HG02970 (cell line): ENCODE data around the gene ADAM15.

Experiments
- ATAC-seq: cut with Tn5 transposase; IDR thresholded peaks from one replicate; pipeline ENCODE4 v1.9.1; 2021; ENCODE audit warnings: mild to moderate bottlenecking, moderate library complexity, moderate number of reproducible peaks; ENCODE audit not compliant: unreplicated experiment, low FRiP score

The ADAM15 gene

DNA sequence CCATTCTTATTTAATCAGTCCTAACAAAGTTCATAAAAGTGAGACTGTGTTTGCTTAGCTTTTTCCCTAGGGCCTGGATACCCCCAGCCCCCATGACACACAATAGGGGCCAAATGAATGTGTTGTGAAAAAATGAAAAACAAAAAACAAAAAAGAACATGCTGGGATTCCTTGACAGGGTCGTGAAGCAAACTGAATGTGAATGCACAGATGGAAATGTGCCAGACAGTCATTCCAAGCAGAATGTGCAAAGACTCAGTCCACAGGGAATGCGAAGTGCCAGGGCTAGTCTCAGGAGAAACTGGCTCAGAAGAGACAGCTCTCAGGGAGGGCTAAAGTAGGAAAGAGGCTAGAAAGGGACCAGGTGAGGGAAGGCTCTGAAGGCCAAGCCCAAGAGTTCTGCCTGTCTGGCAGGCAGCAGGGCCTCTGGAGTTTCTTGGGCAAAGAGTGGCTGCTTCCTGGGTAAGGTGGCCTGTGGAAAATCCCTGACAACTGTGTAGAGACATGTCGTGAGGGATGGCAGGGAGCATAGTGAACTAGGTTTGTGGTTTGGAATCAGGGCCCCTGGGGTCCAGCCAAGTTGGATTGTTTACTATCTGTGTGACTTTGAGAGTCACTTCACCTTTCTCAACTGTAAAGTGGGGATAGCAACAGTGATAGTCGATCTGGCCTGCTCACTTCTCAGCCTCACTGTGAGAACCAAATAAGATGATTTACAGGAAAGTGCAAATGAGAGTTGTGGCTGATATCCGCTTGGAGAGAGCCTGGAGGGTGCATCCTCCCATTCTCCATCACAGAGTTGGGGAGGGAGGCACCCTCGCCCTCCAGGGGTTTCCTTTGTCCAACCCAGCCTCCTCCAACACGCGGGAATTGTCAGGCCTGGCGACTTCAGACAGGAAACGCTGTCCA, 1.2 kb upstream of the ADAM15 start:
- ATAC-seq, result no peak

DNA sequence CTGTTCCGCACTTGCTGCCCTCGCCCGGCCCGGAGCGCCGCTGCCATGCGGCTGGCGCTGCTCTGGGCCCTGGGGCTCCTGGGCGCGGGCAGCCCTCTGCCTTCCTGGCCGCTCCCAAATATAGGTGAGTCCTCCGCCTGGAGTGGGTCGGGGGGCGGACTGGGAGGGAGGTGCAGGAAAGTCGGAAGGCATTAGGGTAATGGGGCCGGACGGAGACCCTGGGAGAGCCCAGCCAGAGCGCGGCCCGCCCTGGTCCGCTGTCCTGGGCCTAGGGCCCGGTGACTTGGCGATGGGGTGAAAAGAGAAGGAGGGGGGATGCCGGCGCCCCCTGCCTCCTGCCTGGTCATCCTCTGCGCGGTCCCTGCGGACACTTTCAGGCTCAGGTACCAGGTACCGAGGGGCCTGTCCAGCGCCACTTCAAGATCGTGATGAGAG, 243 bp downstream of the ADAM15 start:
- peak; percentile 28 for ATAC-seq

DNA sequence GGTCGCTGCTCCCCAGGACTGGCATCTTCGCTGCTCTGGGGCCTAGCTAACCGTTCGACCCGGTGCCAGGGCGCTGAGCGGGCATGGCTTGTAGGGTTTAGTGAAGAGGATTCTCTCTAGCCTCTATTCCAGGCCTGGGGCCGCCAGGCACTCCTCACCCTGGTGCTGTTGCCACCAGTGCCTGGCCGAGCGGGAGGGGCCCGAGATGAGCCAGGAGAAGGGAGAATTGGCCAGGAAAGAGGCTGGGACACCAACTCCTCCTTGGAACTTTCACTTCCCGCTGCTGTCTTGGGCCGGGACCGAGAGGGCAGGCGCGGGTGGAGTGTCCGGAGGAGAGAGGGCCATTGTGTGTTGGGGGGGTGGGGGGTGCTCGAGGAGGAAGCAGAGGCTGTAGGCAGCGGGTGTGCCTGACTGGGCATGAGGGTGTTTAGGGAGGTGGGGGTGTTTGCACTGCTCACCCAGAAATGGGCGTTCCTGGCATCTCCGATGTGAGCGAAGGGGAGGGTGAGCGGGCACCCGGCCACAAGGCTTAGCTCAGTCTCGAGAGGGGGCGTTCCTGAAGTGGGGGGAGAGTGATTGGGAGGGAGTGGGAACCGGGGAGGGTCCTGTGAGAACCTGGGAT, 772 bp downstream of the ADAM15 start:
- ATAC-seq, result no peak

DNA sequence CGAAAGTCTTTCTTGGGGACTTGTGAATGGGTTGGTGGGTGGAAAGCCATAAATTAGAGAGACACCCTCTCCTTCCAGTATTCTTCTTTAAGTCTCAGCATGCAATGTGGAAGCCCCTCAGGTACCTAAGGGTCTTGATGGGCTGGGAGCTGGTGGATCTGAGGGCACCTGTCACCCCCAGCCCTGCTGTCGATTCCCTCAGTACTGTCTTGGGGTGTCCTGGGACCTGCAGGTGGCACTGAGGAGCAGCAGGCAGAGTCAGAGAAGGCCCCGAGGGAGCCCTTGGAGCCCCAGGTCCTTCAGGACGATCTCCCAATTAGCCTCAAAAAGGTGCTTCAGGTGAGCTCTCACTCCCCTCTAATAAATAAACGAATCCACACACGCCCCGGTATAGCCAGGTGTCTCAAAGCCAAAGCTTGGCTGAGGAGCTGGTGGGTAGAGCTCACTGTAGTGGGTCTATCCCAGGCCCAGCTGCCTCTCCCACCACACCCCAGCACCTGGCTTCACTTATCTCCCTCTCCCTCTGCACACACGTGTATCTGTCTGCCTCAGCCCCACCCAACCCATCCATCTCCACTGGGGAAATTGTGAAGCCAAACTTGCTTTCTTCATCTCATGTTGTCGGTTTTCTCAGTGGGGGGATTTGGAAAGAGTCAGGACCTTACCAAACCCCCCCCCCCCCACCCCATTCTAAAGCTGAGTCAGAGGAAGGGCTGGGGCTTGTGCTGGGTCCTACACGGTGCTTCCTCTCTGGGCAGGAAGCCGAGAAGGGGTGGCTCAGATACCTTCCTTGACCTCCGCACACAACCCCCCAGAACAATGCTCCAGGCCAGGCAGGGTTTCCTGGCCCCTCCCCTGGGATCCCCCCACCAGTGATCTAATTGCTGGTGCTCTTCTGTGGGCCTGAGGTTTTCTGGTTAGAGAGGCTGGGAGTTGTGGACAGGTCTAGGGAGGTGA, 1.6 kb downstream of the ADAM15 start:
- ATAC-seq, result no peak

- ATAC-seq, result no peak
Measured at GRCh38 chr1:155053531-155054105, 2.5 kb downstream of the ADAM15 start.

GRCh38 chr1:155057104-155057503, 6.0 kb downstream of the ADAM15 start:
- ATAC-seq, result no peak

- no peak for ATAC-seq
Measured at GRCh38 chr1:155057788-155058211, 6.7 kb downstream of the ADAM15 start.

GRCh38 chr1:155060736-155061135, 9.6 kb downstream of the ADAM15 start:
- ATAC-seq, result no peak

DNA sequence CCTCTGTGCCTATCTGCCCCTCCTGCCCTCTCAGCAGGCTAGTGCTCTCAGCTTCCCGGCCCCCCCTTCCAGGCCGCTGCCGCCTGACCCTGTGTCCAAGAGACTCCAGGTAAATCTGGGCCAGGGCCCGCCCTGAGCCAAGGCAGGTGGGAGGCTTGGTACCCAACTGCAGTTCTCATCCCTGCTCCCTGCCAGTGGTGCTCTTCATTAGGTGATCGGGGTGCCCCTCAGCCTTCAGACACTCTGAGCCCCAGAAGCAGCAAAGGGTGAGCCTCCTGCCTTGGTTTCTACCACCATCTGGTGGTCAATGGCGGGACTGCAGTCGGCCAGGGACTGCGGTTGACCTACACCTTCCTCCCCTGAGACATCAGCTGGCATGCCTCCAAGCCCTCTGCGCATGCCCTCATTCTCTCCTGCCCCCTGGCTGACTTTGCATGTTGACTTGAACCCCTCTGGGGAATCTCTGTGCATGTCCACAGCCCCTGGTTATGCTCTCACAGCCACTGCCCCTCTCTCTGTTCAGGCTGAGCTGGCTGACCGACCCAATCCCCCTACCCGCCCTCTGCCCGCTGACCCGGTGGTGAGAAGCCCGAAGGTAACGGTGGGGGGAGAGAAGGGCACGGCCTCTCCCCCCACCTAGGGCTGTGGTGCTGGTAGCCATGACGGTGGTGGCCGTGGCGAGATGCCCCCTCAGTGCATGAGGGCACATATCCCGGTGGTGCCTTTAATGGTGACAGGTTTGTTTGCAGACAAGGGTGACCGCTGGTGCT, 10.4 kb downstream of the ADAM15 start:
- ATAC-seq, result peak; percentile 42

DNA sequence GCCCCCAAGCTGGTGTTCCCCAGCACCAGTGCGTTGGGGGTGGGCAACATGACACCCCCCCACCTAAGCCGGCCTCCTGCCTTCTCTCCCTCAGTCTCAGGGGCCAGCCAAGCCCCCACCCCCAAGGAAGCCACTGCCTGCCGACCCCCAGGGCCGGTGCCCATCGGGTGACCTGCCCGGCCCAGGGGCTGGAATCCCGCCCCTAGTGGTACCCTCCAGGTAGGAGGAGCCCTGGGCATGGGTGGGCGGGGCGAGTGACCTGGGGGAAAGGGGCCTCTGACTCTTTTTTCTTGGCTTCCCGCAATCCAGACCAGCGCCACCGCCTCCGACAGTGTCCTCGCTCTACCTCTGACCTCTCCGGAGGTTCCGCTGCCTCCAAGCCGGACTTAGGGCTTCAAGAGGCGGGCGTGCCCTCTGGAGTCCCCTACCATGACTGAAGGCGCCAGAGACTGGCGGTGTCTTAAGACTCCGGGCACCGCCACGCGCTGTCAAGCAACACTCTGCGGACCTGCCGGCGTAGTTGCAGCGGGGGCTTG, 11.1 kb downstream of the ADAM15 start:
- no peak for ATAC-seq

DNA sequence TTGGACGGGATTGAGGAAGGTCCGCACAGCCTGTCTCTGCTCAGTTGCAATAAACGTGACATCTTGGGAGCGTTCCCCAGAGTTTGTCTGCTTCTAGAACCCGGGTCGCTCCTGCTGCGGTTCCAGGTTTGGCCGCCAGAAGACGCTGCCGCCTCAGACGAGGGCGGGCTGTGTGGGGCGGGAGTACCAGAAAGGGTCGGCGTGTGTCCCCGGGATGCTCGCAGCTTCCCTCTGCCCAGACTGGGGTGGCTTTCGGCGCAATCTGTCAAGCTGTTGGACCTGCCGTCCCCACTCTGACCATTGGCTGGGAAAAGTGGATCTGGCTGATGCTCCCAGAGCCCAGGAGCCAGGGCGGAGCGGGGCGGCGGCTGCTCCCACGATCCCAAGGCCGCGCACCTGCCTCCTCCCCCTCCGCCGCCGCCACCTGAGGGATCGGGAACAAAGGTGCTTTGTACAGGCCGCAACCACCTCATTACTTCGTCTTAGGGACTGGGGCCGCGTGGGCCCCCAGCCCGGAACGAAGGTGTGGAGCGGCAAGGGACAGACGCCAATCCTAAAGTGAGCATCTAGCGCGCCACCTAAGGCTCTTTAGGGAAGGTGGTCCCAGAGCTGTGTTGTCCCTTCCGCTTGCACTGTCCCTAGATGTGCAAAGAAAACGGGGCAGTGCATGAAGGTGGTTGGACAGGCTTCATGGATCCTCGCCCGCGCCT, 11.7 kb downstream of the ADAM15 start:
- no peak for ATAC-seq

DNA sequence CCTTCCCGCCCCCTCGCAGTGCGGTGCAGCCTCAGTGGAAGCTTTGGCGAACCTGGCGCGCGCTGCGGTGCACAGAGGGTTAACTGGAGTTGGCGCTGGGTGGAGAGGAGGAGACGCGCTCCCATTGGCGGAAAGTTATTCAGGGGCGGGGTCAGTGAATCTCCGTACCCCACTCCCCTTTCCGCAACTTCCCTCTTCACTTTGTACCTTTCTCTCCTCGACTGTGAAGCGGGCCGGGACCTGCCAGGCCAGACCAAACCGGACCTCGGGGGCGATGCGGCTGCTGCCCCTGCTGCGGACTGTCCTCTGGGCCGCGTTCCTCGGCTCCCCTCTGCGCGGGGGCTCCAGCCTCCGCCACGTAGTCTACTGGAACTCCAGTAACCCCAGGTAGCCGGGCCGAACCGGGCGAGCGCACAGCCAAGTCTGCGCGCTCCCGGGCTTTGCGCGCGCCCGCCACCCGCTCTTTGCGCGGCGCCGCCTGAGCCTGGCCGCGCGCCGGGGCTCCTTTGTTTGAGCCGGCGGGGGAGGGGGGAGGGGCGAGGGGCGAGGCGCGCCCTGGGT, 12.5 kb downstream of the ADAM15 start, which contains the start of gene EFNA4:
EFNA4 (plus strand) TSS at position 191 of the 561 bp plus-strand sequence; CDS start at position 275, 84 bp downstream.
- ATAC-seq, result peak; percentile 43

DNA sequence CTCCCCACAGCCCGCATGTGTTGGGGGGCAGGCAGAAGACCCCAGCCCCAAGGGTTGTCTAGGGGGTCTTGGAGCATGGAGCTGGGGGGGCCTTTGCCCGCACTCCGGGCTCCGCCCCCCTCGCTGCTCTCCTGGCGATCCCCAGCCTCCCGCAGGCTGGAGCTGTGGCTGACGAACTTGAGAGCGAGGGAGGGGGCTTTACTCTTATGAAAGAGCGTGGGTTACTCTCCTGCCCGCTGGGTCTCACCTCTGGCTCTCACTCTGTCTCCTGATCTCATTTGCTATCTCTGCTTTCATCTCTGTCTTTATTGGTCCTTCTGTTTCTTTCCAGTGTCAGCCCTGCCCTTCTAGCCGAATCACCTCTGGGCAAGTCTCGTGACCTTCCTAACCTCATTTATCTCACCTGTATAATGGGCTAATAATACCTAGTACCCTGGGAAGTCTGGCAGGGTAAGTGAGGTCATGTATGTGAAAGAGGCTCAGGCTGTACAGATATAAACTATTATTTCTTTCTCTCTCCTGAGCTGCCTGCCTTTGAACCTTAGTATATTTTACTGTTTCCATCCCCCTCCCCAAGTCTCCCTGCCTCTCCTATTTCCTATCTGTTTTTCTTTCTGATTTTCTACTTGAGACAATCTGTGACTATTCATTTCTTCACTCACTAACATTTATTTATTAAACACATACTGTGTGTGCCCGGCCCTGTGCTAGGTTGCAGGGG, 13.2 kb downstream of the ADAM15 start:
- ATAC-seq, result no peak

DNA sequence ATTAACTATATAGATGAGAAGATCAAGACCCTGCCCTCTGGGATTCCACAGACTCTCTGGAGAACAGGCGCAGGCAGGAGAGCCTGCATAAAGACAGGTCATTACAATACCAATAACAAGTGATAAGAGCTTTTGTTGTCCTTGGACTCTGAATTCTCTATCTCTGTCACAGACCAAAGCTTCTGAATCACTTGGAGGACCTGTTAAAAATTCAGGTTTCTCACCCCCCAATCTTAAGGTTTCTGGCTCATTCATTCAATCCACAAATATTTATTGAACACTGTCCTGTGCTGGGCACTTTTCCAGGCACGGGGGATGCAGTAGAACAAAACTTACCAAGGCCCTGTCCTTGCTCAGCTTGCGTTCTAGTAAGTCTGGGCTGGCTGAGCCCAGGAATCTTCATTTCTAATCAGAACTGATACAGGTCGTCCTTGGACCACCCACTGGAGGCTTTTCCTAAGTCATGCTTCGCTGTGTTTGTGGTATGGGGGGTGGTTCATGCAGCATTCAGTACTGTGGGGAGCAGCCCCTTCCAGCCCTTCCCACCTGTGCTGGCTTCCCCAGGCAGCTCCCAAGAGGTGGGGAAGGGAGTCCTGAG, 13.8 kb downstream of the ADAM15 start:
- no peak for ATAC-seq

GRCh38 chr1:155066777-155067176, 15.7 kb downstream of the ADAM15 start:
- no peak for ATAC-seq

GRCh38 chr1:155068599-155068998, 17.5 kb downstream of the ADAM15 start:
- no peak for ATAC-seq

- no peak for ATAC-seq
Measured at GRCh38 chr1:155069551-155070157, 18.5 kb downstream of the ADAM15 start.
